ENCODE data around the gene ARPC5L. TPM values are rescaled to one million over a fixed set of nuclear protein-coding genes. Genes with fewer than 3 reads are reported as not detected.
"Not testable (repeated sequence)": the region's sequence is repeated elsewhere in the genome, so short reads cannot be mapped to it uniquely, and the experiment has no call there.

Gene ARPC5L
- total RNA-seq, 1 experiment from 2014 or later: 29.4 TPM

DNA sequence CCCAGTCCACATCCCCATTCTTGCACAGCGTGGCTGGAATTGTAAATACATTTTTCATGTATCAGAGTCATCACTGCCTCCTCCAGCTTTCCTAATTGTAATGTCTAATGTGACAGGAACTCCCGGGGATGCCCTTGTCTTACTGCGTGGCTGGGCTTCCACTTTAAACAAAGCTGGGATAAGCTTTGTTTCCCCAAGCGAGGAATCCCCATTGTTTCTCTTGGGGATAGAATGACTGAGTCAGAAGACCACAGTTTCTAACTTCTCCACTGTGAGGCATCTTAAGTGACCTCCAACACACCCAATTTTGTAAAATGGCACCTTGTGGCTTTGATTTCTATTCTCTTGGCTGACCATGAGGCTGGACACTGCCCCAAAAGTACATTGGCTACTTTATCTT, 22.4 kb downstream of the ARPC5L start:
- DNase-seq (ENCODE audit: low spot score): no peak
- in situ Hi-C loops (cut with HindIII; ENCODE audit: low sequenced_read_pairs): loop anchor here (25.0 kb wide), 1 partner anchor 122 kb away; the partner anchor contains the start of gene NR6A1

- no peak for DNase-seq (ENCODE audit: low spot score)
- in situ Hi-C loops (cut with HindIII; ENCODE audit: low sequenced_read_pairs): loop anchor here (25.0 kb wide), 1 partner anchor 123 kb away; the partner anchor contains the start of gene NR6A1
Measured at GRCh38 chr9:124885551-124885950, 23.6 kb downstream of the ARPC5L start.

DNA sequence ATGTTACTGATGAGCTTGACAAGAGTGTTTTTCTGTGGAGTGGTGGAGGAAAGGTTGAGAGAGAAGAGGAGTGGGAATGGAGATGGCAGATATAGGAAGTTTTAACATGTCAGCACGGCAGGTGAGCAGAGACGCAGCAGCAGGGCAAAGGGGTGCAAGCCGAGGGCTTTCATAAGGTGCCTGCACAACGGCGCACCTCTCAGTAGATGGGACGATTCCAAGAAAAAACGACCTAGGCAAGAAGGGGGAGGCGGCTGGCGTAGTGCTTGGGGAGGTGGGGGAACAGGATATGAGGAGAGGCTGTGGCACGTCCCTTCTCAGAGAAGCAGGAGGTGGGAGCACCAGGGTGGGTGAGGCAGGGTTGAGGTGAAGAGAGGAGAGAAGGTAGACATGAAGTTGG, 24.5 kb downstream of the ARPC5L start:
- no peak for DNase-seq (ENCODE audit: low spot score)
- in situ Hi-C loops (cut with HindIII; ENCODE audit: low sequenced_read_pairs): loop anchor here (25.0 kb wide), 1 partner anchor 124 kb away; the partner anchor contains the start of gene NR6A1

GRCh38 chr9:124886866-124887492, 25.0 kb downstream of the ARPC5L start:
- in situ Hi-C loops (cut with HindIII; ENCODE audit: low sequenced_read_pairs): loop anchor here (25.0 kb wide), 1 partner anchor 125 kb away; the partner anchor contains the start of gene NR6A1
- peak; percentile 78 for DNase-seq (ENCODE audit: low spot score)

DNA sequence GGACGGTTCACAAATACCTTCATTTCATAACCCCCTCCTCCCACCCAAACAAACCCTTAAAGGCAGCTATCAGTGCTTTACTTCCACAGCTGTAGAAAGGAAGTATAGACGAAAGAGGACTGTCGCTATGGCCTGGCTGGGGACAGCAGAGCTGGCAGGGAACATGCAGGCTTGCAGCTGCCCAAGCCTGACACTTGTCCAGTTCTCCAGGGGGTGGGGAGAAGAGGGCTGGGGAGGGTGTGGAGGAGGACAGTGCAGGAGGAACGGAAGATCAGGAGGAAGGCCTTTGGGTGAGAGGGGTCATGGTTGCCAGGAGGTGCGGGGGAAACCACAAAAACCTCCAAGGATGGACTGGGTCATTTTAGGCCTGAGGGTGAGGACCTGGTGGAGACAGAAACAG, 25.9 kb downstream of the ARPC5L start:
- DNase-seq (ENCODE audit: low spot score): peak; percentile 54
- in situ Hi-C loops (cut with HindIII; ENCODE audit: low sequenced_read_pairs): loop anchor here (25.0 kb wide), 1 partner anchor 126 kb away; the partner anchor contains the start of gene NR6A1

- in situ Hi-C loops (cut with HindIII; ENCODE audit: low sequenced_read_pairs): loop anchor here (25.0 kb wide), 1 partner anchor 127 kb away; the partner anchor contains the start of gene NR6A1
- no peak for DNase-seq (ENCODE audit: low spot score)
Measured at GRCh38 chr9:124889006-124889405, 27.1 kb downstream of the ARPC5L start.

GRCh38 chr9:124890179-124890578, 28.2 kb downstream of the ARPC5L start:
- in situ Hi-C loops (cut with HindIII; ENCODE audit: low sequenced_read_pairs): loop anchor here (25.0 kb wide), 1 partner anchor 128 kb away; the partner anchor contains the start of gene NR6A1

GRCh38 chr9:124894035-124894740, 32.3 kb downstream of the ARPC5L start:
- in situ Hi-C loops (cut with HindIII; ENCODE audit: low sequenced_read_pairs): loop anchor here (25.0 kb wide), 1 partner anchor 132 kb away; the partner anchor contains the start of gene NR6A1
- no peak for DNase-seq (ENCODE audit: low spot score)

More at GRCh38 chr9:124890179-124890578, 28.2 kb downstream of the ARPC5L start:
- DNase-seq (ENCODE audit: low spot score): no peak

DNA sequence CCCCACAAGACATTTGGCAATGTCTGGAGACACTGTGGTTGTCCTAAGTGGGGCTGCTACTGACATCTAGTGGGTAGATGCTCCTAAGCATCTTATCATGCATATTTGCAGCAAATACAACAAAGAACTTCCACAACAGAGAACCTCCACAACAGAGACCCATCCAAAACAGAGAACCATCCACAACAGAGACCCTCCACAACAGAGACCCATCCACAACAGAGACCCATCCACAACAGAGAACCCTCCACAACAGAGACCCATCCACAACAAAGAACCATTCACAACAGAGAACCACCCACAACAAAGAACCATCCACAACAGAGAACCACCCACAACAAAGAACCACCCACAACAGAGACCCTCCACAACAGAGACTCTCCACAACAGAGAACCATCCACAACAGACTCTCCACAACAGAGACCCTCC, 32.8 kb downstream of the ARPC5L start:
- peak; percentile 61 for DNase-seq (ENCODE audit: low spot score)
- in situ Hi-C loops (cut with HindIII; ENCODE audit: low sequenced_read_pairs): loop anchor here (25.0 kb wide), 1 partner anchor 132 kb away; the partner anchor contains the start of gene NR6A1

DNA sequence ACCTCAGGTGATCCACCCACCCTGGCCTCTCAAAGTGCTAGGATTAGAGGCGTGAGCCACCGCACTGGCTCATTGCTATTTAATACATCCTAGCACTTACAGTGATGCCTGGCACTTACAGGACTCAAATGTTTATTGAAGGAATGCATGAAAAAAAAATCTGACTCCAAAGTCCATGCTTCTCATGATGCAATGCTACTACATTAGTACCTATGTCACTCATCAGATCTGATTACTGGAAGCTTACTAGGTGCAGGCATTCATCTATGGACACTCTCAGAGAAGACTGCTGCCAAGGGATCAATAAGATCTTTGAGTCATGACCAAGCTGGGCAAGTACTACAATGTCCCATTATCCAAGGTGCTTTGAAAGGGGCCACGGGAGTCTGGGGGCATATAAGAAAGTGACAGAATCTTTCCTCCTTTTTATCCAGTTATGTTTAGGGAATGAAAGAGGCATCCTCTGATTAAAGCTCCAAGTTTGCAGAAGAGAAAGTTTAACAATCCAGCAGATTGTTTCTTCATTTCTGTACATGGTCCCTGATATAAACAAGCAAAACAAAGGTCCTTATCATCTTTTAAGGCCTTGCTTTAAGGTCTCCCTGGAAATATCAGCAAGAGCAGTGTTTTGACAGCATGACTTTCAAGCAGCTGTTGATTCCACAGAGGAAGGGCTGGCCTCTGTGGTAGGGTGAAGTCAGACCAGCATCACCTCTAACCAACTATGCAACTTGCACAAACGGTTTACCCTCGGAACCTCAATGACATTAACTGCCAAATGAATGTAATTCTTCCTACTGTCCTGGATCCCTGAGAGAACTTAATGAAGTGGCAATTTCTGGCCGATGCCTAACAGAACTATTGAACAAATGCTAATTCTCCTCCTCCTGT, 35.9 kb downstream of the ARPC5L start:
- DNase-seq (ENCODE audit: low spot score): no peak
- in situ Hi-C loops (cut with HindIII; ENCODE audit: low sequenced_read_pairs): loop anchor here (25.0 kb wide), 1 partner anchor 136 kb away; the partner anchor contains the start of gene NR6A1

DNA sequence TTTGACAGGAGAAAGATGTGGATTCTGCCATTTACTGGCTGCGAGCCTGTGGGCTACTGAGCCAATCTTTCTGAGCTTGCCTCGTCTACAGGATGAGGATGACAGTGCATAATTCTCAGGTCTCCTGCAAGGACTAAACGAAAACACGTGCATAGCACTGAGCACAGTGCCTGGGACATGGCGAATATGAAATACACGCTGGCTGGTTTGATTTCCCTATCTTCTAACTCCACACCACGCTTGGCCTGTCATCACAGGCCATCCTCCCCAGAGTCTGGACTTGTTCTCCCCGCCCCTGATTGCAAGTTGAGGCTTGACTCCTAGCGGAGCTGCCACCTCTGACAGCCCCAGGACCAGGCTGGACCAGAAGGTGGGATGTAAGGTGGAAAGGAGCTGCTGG, 37.9 kb downstream of the ARPC5L start:
- in situ Hi-C loops (cut with HindIII; ENCODE audit: low sequenced_read_pairs): loop anchor here (25.0 kb wide), 1 partner anchor 138 kb away; the partner anchor contains the start of gene NR6A1
- no peak for DNase-seq (ENCODE audit: low spot score)

GRCh38 chr9:124906966-124907365, 45.0 kb downstream of the ARPC5L start:
- in situ Hi-C loops (cut with HindIII; ENCODE audit: low sequenced_read_pairs): no loop called here

DNA sequence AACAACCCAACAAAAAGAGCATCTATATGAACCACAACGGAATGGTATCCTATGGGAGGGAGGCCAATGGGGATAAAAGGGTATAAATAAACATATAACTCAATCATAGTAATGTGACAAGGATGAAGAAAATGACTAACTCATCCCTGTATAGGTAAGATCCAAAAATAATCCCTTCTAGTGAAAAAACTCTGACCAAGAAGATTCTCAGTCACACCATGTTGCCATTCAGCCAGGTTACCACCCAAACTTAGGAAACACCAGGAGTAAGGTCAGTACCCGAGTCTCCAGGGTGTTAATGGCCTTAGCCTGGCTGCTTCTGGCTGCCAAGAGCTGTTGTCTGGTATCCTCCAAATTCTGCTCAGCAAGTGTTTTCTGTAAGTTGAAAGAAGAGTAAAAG, 46.2 kb downstream of the ARPC5L start:
- in situ Hi-C loops (cut with HindIII; ENCODE audit: low sequenced_read_pairs): no loop called here
- no peak for DNase-seq (ENCODE audit: low spot score)

More at GRCh38 chr9:124906966-124907365, 45.0 kb downstream of the ARPC5L start:
- no peak for DNase-seq (ENCODE audit: low spot score)

- in situ Hi-C loops (cut with HindIII; ENCODE audit: low sequenced_read_pairs): no loop called here
- no peak for DNase-seq (ENCODE audit: low spot score)
Measured at GRCh38 chr9:124911766-124912165, 49.8 kb downstream of the ARPC5L start.

- DNase-seq (ENCODE audit: low spot score): no peak
- in situ Hi-C loops (cut with HindIII; ENCODE audit: low sequenced_read_pairs): no loop called here
Measured at GRCh38 chr9:124913378-124913777, 51.4 kb downstream of the ARPC5L start.

DNA sequence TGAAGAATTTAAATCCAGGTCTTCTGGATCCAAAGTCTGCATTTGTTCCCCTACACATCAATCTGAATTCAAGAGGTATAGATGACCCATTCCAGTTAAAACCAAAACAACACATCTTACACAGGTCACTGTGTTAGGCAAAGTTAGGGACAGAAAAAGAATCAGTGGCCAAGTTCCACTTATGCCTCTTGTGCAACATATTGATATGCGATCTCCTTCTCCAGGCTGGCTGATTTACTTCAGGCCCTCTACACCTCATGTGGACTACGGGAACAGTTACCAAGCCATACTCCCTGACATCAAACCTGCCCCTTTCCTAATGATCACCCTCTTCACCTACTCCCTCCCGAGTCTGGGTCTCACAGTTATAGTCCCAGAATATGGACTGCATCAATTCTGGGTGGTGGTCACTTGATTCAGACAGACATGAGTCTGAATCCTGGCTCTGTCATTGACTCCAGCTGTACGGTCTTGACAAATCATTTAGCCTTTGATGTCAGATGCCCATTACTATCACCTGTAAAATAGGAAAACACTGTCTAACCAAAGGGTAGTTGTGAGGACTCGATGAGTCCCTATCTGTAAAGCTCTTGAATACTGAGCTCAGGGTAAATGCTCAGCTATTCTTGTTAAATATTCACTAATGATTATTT, 52.9 kb downstream of the ARPC5L start:
- no peak for DNase-seq (ENCODE audit: low spot score)
- in situ Hi-C loops (cut with HindIII; ENCODE audit: low sequenced_read_pairs): no loop called here

GRCh38 chr9:124920394-124920793, 58.5 kb downstream of the ARPC5L start:
- in situ Hi-C loops (cut with HindIII; ENCODE audit: low sequenced_read_pairs): not testable (repeated sequence)

More at GRCh38 chr9:124920394-124920793, 58.5 kb downstream of the ARPC5L start:
- DNase-seq (ENCODE audit: low spot score): not testable (repeated sequence)

Data from G401 (cell line).